Measurements from ENCODE around the gene TTC28.

The TTC28 gene

GRCh38 chr22:28002863-28003565, 676.6 kb downstream of the TTC28 start:
- no peak for DNase-seq (ENCODE audit: low spot score)

- no peak for DNase-seq (ENCODE audit: low spot score)
Measured at GRCh38 chr22:28002181-28002700, 677.4 kb downstream of the TTC28 start.

- DNase-seq (ENCODE audit: low spot score): no peak
Measured at GRCh38 chr22:28001171-28001835, 678.3 kb downstream of the TTC28 start.

GRCh38 chr22:28000361-28000760, 679.3 kb downstream of the TTC28 start:
- no peak for DNase-seq (ENCODE audit: low spot score)

GRCh38 chr22:27999876-28000275, 679.8 kb downstream of the TTC28 start:
- DNase-seq (ENCODE audit: low spot score): no peak

GRCh38 chr22:27998511-27999410, 680.9 kb downstream of the TTC28 start:
- no peak for DNase-seq (ENCODE audit: low spot score)

GRCh38 chr22:27997538-27997937, 682.1 kb downstream of the TTC28 start:
- no peak for DNase-seq (ENCODE audit: low spot score)

GRCh38 chr22:27996981-27997380, 682.7 kb downstream of the TTC28 start:
- DNase-seq (ENCODE audit: low spot score): no peak

GRCh38 chr22:27996529-27996925, 683.1 kb downstream of the TTC28 start:
- no peak for DNase-seq (ENCODE audit: low spot score)

- DNase-seq (ENCODE audit: low spot score): no peak
Measured at GRCh38 chr22:27995801-27996528, 683.7 kb downstream of the TTC28 start.

- DNase-seq (ENCODE audit: low spot score): no peak
Measured at GRCh38 chr22:27994481-27995331, 684.9 kb downstream of the TTC28 start.

- no peak for DNase-seq (ENCODE audit: low spot score)
Measured at GRCh38 chr22:27993774-27994350, 685.8 kb downstream of the TTC28 start.

- no peak for DNase-seq (ENCODE audit: low spot score)
Measured at GRCh38 chr22:27993201-27993635, 686.4 kb downstream of the TTC28 start.

- DNase-seq (ENCODE audit: low spot score): no peak
Measured at GRCh38 chr22:27992294-27993165, 687.1 kb downstream of the TTC28 start.

GRCh38 chr22:27991586-27992293, 687.9 kb downstream of the TTC28 start:
- DNase-seq (ENCODE audit: low spot score): no peak

GRCh38 chr22:27990879-27991278, 688.8 kb downstream of the TTC28 start:
- peak; percentile 84 for DNase-seq (ENCODE audit: low spot score)

GRCh38 chr22:27990451-27990840, 689.2 kb downstream of the TTC28 start:
- no peak for DNase-seq (ENCODE audit: low spot score)

GRCh38 chr22:27989758-27990450, 689.7 kb downstream of the TTC28 start:
- DNase-seq (ENCODE audit: low spot score): no peak
